Progenitor cell of endocrine pancreas (in vitro differentiated cells): ENCODE data around the gene RSPH3. TPM values are rescaled to one million over a fixed set of nuclear protein-coding genes. Genes with fewer than 3 reads are reported as not detected.

Source experiments
- DNase-seq: peaks from one replicate; pipeline ENCODE4 v3.0.0; 2021; ENCODE audit warnings: low spot score; ENCODE audit not compliant: unreplicated experiment
- H3K27ac Mint-ChIP-seq: 2 replicates; pipeline ENCODE4 v1.8.0; 2021; ENCODE audit warnings: mild to moderate bottlenecking, moderate library complexity, mixed read lengths
- H3K27me3 Mint-ChIP-seq: 2 replicates; pipeline ENCODE4 v1.8.0; 2021; ENCODE audit warnings: mixed read lengths
- H3K36me3 Mint-ChIP-seq: 2 replicates; pipeline ENCODE4 v1.8.0; 2022; ENCODE audit warnings: mixed read lengths; ENCODE audit not compliant: insufficient read depth
- H3K4me1 Mint-ChIP-seq: 2 replicates; pipeline ENCODE4 v1.8.0; 2021; ENCODE audit warnings: low read depth, mixed read lengths
- H3K4me3 Mint-ChIP-seq: 2 replicates; pipeline ENCODE4 v1.8.0; 2021; ENCODE audit warnings: low read depth, mild to moderate bottlenecking, moderate library complexity, mixed read lengths
- H3K9me3 Mint-ChIP-seq: 2 replicates; pipeline ENCODE4 v1.8.0; 2021; ENCODE audit warnings: low read depth, mixed read lengths
- CTCF ChIP-seq: fragments of 200-600 bp; sonication (generic); IDR thresholded peaks from one replicate; pipeline ENCODE4 v1.5.0; 2021; ENCODE audit warnings: antibody characterized with exemption, mild to moderate bottlenecking; ENCODE audit not compliant: unreplicated experiment
- total RNA-seq: library from RNA; stranded (reverse); gene quantifications from 2 replicates; pipeline ENCODE4 v1.2.1, GENCODE V29; 2021

Gene RSPH3
- total RNA-seq, 1 donor from 2014 or later: 10.5 TPM

GRCh38 chr6:158924499-158925455 is 75.2 kb downstream of the RSPH3 start:
- Mint-ChIP-seq H3K4me3 (no peak overlapping the region), H3K27me3 (no peaks in the 10 kb centered on the region), H3K27ac (no peak overlapping the region), H3K9me3 (no peaks in the 10 kb centered on the region), H3K4me1 (peaks cover 2% of the 10 kb centered on the region), H3K36me3 (no peaks in the 10 kb centered on the region)
- no peak for TF ChIP-seq CTCF
- DNase-seq: no peak

GRCh38 chr6:158923805-158924498 is 76.0 kb downstream of the RSPH3 start:
- peaks cover 2% of the 10 kb centered on the region for H3K4me1 Mint-ChIP-seq
- no peaks in the 10 kb centered on the region for H3K27me3 Mint-ChIP-seq
- no peak overlapping the region for H3K4me3 Mint-ChIP-seq
- no peaks in the 10 kb centered on the region for H3K36me3 Mint-ChIP-seq
- no peak overlapping the region for H3K27ac Mint-ChIP-seq
- no peak for TF ChIP-seq CTCF
- no peaks in the 10 kb centered on the region for H3K9me3 Mint-ChIP-seq
- no peak for DNase-seq

Other genes with a start within 250 kb of the RSPH3 start
- 258 and 274 TPM in 2 replicates for gene EZR, start 180.8 kb downstream of the RSPH3 start, total RNA-seq
- not detected in 2 replicates for gene TAGAP, start 44.8 kb upstream of the RSPH3 start, total RNA-seq
- 0.07 TPM in 1 of 2 replicates, not detected in the other for gene FNDC1, start 169.2 kb upstream of the RSPH3 start, total RNA-seq